ENCODE data around the gene YARS1.
A peak's percentile ranks its signal among the peaks of the same experiment; 100 is the strongest.
"Not testable (repeated sequence)": the region's sequence is repeated elsewhere in the genome, so short reads cannot be mapped to it uniquely, and the experiment has no call there.

Gene YARS1

GRCh38 chr1:32806910-32807523 is 10.1 kb downstream of the YARS1 start:
- Histone ChIP-seq H3K27me3 (ENCODE audit: insufficient read depth, low read length, poor library complexity, severe bottlenecking) (no peaks in the 10 kb centered on the region), H3K79me2 (ENCODE audit: insufficient read depth, low read length) (peaks cover 49% of the 10 kb centered on the region), H2AFZ (ENCODE audit: low read length) (no peak overlapping the region), H4K20me1 (ENCODE audit: insufficient read depth, low read length, poor library complexity, severe bottlenecking) (peaks cover 36% of the 10 kb centered on the region), H3K4me1 (ENCODE audit: insufficient read depth, low read length, poor library complexity, severe bottlenecking) (peaks cover 14% of the 10 kb centered on the region), H3F3A (ENCODE audit: low read depth) (no peaks in the 10 kb centered on the region), H3K9me2 (replicated peaks; ENCODE audit: low read depth, low read length) (no peaks in the 10 kb centered on the region), H3K9me3 (ENCODE audit: insufficient read depth, low read depth, low read length) (no peaks in the 10 kb centered on the region), H3K9ac (ENCODE audit: low read depth, low read length, poor library complexity, severe bottlenecking) (no peak overlapping the region), H3K4me3 (ENCODE audit: low read length, poor library complexity, severe bottlenecking) (no peak overlapping the region), H3K36me3 (ENCODE audit: insufficient read depth, low read length) (peaks cover 73% of the 10 kb centered on the region; the same call in 1 of the 2 replicates), H3K4me2 (ENCODE audit: low read depth, low read length, poor library complexity, severe bottlenecking) (no peak overlapping the region)
- TF ChIP-seq EZH2phosphoT487 (IDR thresholded peaks at IDR 0.05; ENCODE audit: borderline replicate concordance) (no peak), CTCF (conservative IDR thresholded peaks at IDR 0.05; ENCODE audit: low read length) (no peak)

DNA sequence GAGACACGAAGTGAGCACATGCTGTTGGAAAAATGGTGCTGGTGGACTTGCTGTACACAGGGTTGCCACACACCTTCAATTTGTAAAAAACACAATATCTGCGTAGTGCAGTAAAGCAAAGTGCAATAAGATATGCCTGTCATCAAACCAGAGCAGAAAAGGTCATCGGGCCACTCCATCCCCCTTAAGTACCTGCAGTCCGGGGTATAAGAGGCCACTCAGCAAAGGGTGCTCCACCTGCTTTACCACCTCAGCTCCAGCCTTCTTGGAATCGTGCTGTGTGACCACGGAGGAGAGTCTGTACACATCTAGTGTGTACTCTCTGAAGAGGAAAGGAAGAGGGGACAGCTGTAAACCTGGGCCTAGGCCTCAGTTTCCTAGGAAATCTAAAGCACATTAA is 10.9 kb downstream of the YARS1 start:
- Histone ChIP-seq H3K4me3 (ENCODE audit: low read length, poor library complexity, severe bottlenecking) (no peak overlapping the region), H3K36me3 (ENCODE audit: insufficient read depth, low read length) (peaks cover 72% of the 10 kb centered on the region; the same call in 1 of the 2 replicates), H3K4me2 (ENCODE audit: low read depth, low read length, poor library complexity, severe bottlenecking) (no peak overlapping the region), H3K9ac (ENCODE audit: low read depth, low read length, poor library complexity, severe bottlenecking) (no peak overlapping the region), H3K79me2 (ENCODE audit: insufficient read depth, low read length) (peaks cover 42% of the 10 kb centered on the region), H3K4me1 (ENCODE audit: insufficient read depth, low read length, poor library complexity, severe bottlenecking) (peaks cover 6% of the 10 kb centered on the region), H3K27me3 (ENCODE audit: insufficient read depth, low read length, poor library complexity, severe bottlenecking) (no peaks in the 10 kb centered on the region), H3F3A (ENCODE audit: low read depth) (no peaks in the 10 kb centered on the region), H3K9me3 (ENCODE audit: insufficient read depth, low read depth, low read length) (no peaks in the 10 kb centered on the region), H2AFZ (ENCODE audit: low read length) (no peak overlapping the region), H3K9me2 (replicated peaks; ENCODE audit: low read depth, low read length) (no peaks in the 10 kb centered on the region), H4K20me1 (ENCODE audit: insufficient read depth, low read length, poor library complexity, severe bottlenecking) (peaks cover 29% of the 10 kb centered on the region)
- TF ChIP-seq CTCF (conservative IDR thresholded peaks at IDR 0.05; ENCODE audit: low read length) (no peak), EZH2phosphoT487 (IDR thresholded peaks at IDR 0.05; ENCODE audit: borderline replicate concordance) (no peak)

- H3K9me3 ChIP-seq (ENCODE audit: insufficient read depth, low read depth, low read length); H3K4me3 ChIP-seq (ENCODE audit: low read length, poor library complexity, severe bottlenecking); H3K4me2 ChIP-seq (ENCODE audit: low read depth, low read length, poor library complexity, severe bottlenecking); H3K9ac ChIP-seq (ENCODE audit: low read depth, low read length, poor library complexity, severe bottlenecking); H3K4me1 ChIP-seq (ENCODE audit: insufficient read depth, low read length, poor library complexity, severe bottlenecking); H2AFZ ChIP-seq (ENCODE audit: low read length); H3F3A ChIP-seq (ENCODE audit: low read depth); H3K27me3 ChIP-seq (ENCODE audit: insufficient read depth, low read length, poor library complexity, severe bottlenecking); H3K9me2 ChIP-seq (replicated peaks; ENCODE audit: low read depth, low read length): not testable (repeated sequence)
- peaks cover 20% of the 10 kb centered on the region for H4K20me1 ChIP-seq (ENCODE audit: insufficient read depth, low read length, poor library complexity, severe bottlenecking)
- peaks cover 24% of the 10 kb centered on the region for H3K79me2 ChIP-seq (ENCODE audit: insufficient read depth, low read length)
- H3K36me3 ChIP-seq (ENCODE audit: insufficient read depth, low read length): peaks cover 54% of the 10 kb centered on the region; the same call in 1 of the 2 replicates
Observed at GRCh38 chr1:32804460-32804859, 12.7 kb downstream of the YARS1 start.

GRCh38 chr1:32801096-32801715 is 16.0 kb downstream of the YARS1 start:
- H2AFZ ChIP-seq (ENCODE audit: low read length): no peak overlapping the region
- H3K36me3 ChIP-seq (ENCODE audit: insufficient read depth, low read length): peaks cover 48% of the 10 kb centered on the region
- H3K79me2 ChIP-seq (ENCODE audit: insufficient read depth, low read length): no peaks in the 10 kb centered on the region
- no peaks in the 10 kb centered on the region for H3K9me3 ChIP-seq (ENCODE audit: insufficient read depth, low read depth, low read length)
- peaks cover 4% of the 10 kb centered on the region for H4K20me1 ChIP-seq (ENCODE audit: insufficient read depth, low read length, poor library complexity, severe bottlenecking)
- H3F3A ChIP-seq (ENCODE audit: low read depth): no peaks in the 10 kb centered on the region
- no peaks in the 10 kb centered on the region for H3K27me3 ChIP-seq (ENCODE audit: insufficient read depth, low read length, poor library complexity, severe bottlenecking)
- H3K4me1 ChIP-seq (ENCODE audit: insufficient read depth, low read length, poor library complexity, severe bottlenecking): no peaks in the 10 kb centered on the region
- no peaks in the 10 kb centered on the region for H3K9me2 ChIP-seq (replicated peaks; ENCODE audit: low read depth, low read length)
- TF ChIP-seq CTCF (conservative IDR thresholded peaks at IDR 0.05; ENCODE audit: low read length): no peak
- TF ChIP-seq EZH2phosphoT487 (IDR thresholded peaks at IDR 0.05; ENCODE audit: borderline replicate concordance): no peak
- no peak overlapping the region for H3K9ac ChIP-seq (ENCODE audit: low read depth, low read length, poor library complexity, severe bottlenecking)
- peak overlapping the region; percentile 4 for H3K4me2 ChIP-seq (ENCODE audit: low read depth, low read length, poor library complexity, severe bottlenecking)
- H3K4me3 ChIP-seq (ENCODE audit: low read length, poor library complexity, severe bottlenecking): no peak overlapping the region
